ENCODE data around the gene SND1. TPM values are rescaled to one million over a fixed set of nuclear protein-coding genes. Genes with fewer than 3 reads are reported as not detected.
"Not testable (repeated sequence)": the region's sequence is repeated elsewhere in the genome, so short reads cannot be mapped to it uniquely, and the experiment has no call there.

Gene SND1
- total RNA-seq, 4 donors from 2014 or later, result 64.3 to 77.0 (median 70.4) TPM

DNA sequence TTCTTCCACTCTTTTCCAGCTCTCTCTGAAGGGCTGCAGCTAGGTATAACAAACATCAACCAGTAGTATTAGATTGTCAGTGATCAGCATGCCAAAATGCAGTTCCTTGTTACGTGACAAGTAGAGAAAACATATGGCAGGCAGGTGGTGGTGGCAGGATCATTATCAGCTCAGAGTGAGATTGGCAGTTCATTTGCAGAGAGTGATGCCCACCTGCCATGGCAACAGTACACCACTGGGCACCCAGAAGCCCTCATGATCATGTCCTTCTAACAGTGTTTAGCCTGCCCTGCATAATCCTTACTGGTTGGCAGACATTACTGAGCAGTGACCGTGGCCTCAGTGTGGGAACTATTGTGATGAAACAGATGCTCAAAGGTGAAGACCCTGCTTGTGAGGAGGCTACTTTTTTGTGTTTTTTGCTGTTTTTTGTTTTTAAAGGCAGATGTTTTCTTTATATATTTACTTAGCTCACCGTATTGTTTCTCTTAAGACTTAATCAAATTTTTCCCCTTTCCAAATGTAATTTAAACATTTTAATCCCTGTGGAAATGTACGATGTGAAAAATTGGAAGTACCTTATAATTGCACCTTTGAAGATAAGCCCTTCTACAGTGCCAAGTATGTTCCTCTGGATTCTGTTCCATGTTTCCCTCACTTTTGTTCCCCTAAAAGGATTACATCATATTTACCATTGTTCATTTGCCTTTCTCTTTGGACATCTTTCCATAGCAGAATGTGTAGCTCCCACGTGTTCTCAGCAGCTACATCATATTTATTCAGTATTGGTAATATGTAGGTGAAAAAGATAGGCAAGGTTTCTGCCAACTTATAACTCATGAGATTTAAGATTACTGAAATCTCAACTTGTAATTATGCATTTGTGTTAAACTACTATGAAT is 179.6 kb downstream of the SND1 start:
- TF ChIP-seq, protein P1, sequence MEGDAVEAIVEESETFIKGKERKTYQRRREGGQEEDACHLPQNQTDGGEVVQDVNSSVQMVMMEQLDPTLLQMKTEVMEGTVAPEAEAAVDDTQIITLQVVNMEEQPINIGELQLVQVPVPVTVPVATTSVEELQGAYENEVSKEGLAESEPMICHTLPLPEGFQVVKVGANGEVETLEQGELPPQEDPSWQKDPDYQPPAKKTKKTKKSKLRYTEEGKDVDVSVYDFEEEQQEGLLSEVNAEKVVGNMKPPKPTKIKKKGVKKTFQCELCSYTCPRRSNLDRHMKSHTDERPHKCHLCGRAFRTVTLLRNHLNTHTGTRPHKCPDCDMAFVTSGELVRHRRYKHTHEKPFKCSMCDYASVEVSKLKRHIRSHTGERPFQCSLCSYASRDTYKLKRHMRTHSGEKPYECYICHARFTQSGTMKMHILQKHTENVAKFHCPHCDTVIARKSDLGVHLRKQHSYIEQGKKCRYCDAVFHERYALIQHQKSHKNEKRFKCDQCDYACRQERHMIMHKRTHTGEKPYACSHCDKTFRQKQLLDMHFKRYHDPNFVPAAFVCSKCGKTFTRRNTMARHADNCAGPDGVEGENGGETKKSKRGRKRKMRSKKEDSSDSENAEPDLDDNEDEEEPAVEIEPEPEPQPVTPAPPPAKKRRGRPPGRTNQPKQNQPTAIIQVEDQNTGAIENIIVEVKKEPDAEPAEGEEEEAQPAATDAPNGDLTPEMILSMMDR (IDR thresholded peaks at IDR 0.05), result no peak
- no peak for TF ChIP-seq EP300 (IDR thresholded peaks at IDR 0.05; ENCODE audit: low read depth)
- TF ChIP-seq POLR2AphosphoS5 (IDR thresholded peaks at IDR 0.05), result no peak
- no peak for TF ChIP-seq POLR2A (IDR thresholded peaks at IDR 0.05)
- intact Hi-C loops (cut with DNase I; ENCODE audit: low total_unique reads), result loop anchor here (10.0 kb wide), 1 partner anchor 203 kb away; the partner anchor contains the start of gene LRRC4
- 82 to 91% methylated on average over 5 of the region's 5 CpGs for WGBS, 2 donors (ENCODE audit: low coverage in 1 of 2)

DNA sequence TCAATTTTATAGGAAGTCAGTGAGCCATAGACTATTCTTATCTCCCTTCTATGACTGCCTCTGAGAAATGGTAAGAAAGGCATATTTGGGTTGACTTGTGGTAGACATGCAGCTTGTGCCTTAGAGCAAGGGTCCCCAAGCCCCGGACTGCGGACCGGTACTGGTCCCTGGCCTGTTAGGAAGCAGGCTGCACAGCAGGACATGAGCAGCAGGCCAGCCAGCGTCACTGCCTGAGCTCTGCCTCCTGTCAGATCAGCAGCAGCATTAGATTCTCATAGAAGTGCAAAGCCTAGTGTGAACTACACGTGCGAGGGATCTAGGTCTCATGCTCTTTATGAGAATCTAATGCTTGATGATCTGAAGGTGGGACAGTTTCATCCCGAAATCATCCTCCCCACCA is 180.6 kb downstream of the SND1 start:
- Histone ChIP-seq H3K9me3 (peaks cover 0 to 4% of the 10 kb centered on the region in 2 donors), H3K27me3 (no peaks in the 10 kb centered on the region), H3K36me3 (no peaks in the 10 kb centered on the region), H3K27ac (no peak overlapping the region), H3K4me1 (no peaks in the 10 kb centered on the region), H3K4me3 (no peak overlapping the region)
- intact Hi-C loops (cut with DNase I; ENCODE audit: low total_unique reads), result loop anchor here (10.0 kb wide), 1 partner anchor 202 kb away; the partner anchor contains the start of gene LRRC4
- TF ChIP-seq, protein P1 (IDR thresholded peaks at IDR 0.05), result no peak
- no peak for TF ChIP-seq POLR2AphosphoS5 (IDR thresholded peaks at IDR 0.05)
- TF ChIP-seq POLR2A (IDR thresholded peaks at IDR 0.05), result no peak
- no peak for TF ChIP-seq EP300 (IDR thresholded peaks at IDR 0.05; ENCODE audit: low read depth)
- WGBS, 2 donors (ENCODE audit: low coverage in 1 of 2), result 94% methylated on average over 7 of the region's 7 CpGs; no CpG with 5 or more reads in 1 of the 2 donors
- in situ Hi-C loops (cut with MboI; ENCODE audit: low pct_ligation_motif_present in 1 of 4, low pct_unique_long_range_greater_than_20kb in 1 of 4, low sequenced_read_pairs in 3 of 4), result no loop called here
- DNase-seq, result no peak

More for the DNA sequence above, 179.6 kb downstream of the SND1 start:
- H3K9me3 ChIP-seq, result no peaks in the 10 kb centered on the region
- no peaks in the 10 kb centered on the region for H3K27me3 ChIP-seq
- H3K27ac ChIP-seq, result no peak overlapping the region
- in situ Hi-C loops (cut with MboI; ENCODE audit: low pct_ligation_motif_present in 1 of 4, low pct_unique_long_range_greater_than_20kb in 1 of 4, low sequenced_read_pairs in 3 of 4), result no loop called here
- no peak overlapping the region for H3K4me3 ChIP-seq
- H3K36me3 ChIP-seq, result no peaks in the 10 kb centered on the region
- no peak for DNase-seq
- no peaks in the 10 kb centered on the region for H3K4me1 ChIP-seq

DNA sequence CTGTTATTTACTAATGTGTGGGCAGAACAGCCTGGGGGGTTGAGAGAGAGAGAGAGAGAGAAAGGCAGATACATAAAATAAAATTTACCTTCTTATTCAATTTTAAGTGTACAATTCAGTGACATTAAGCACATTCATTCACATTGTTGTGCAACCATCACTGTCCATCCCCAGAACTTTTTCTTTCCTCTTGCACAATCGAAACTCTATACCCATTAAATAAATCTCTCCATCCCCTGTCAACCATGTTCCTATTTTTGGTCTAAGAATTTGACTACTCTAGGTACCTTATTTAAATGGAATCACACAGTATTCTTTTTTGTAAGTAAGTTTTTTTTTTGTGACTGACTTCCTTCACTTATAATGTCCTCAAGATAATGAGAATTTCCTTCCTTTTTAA is 181.6 kb downstream of the SND1 start:
- in situ Hi-C loops (cut with MboI; ENCODE audit: low pct_ligation_motif_present in 1 of 4, low pct_unique_long_range_greater_than_20kb in 1 of 4, low sequenced_read_pairs in 3 of 4), result no loop called here
- Histone ChIP-seq H3K9me3 (peaks cover 0 to 5% of the 10 kb centered on the region in 2 donors), H3K4me1 (no peaks in the 10 kb centered on the region), H3K4me3 (no peak overlapping the region), H3K27me3 (no peaks in the 10 kb centered on the region), H3K27ac (no peak overlapping the region), H3K36me3 (no peaks in the 10 kb centered on the region)
- WGBS, 2 donors (ENCODE audit: low coverage in 1 of 2), result 82 to 89% methylated on average over 1 of the region's 1 CpG
- TF ChIP-seq POLR2A (IDR thresholded peaks at IDR 0.05) (no peak), POLR2AphosphoS5 (IDR thresholded peaks at IDR 0.05) (no peak), EP300 (IDR thresholded peaks at IDR 0.05; ENCODE audit: low read depth) (no peak)
- TF ChIP-seq, protein P1 (IDR thresholded peaks at IDR 0.05), result no peak
- intact Hi-C loops (cut with DNase I; ENCODE audit: low total_unique reads), result loop anchor here (10.0 kb wide), 1 partner anchor 201 kb away; the partner anchor contains the start of gene LRRC4
- no peak for DNase-seq

DNA sequence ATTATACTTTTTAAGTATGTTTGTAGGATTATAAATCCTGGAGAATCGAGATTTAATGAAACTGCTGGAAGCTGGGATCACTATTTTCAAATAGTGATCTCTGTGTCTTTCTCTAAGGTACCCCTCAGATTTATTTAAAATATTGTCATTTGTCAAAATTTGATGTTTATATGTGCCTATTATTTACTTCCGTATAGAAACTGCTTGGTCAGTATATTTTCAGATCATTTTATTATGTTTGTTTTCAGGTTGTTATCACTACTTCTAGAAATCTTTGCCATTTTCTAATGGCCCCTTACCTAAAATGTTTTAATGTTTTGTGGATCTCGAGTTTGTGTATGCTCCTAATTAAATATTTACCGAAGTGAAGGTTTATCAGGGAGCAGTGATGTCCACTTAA is 183.7 kb downstream of the SND1 start:
- no peak overlapping the region for H3K4me3 ChIP-seq
- no peaks in the 10 kb centered on the region for H3K36me3 ChIP-seq
- DNase-seq, result no peak
- in situ Hi-C loops (cut with MboI; ENCODE audit: low pct_ligation_motif_present in 1 of 4, low pct_unique_long_range_greater_than_20kb in 1 of 4, low sequenced_read_pairs in 3 of 4), result no loop called here
- no peaks in the 10 kb centered on the region for H3K27me3 ChIP-seq
- H3K4me1 ChIP-seq, result no peaks in the 10 kb centered on the region
- peaks cover 0 to 5% of the 10 kb centered on the region in 2 donors for H3K9me3 ChIP-seq
- intact Hi-C loops (cut with DNase I; ENCODE audit: low total_unique reads), result loop anchor here (10.0 kb wide), 1 partner anchor 199 kb away; the partner anchor contains the start of gene LRRC4
- TF ChIP-seq EP300 (IDR thresholded peaks at IDR 0.05; ENCODE audit: low read depth) (no peak), POLR2A (IDR thresholded peaks at IDR 0.05) (no peak), POLR2AphosphoS5 (IDR thresholded peaks at IDR 0.05) (no peak)
- TF ChIP-seq, protein P1 (IDR thresholded peaks at IDR 0.05), result no peak
- no peak overlapping the region for H3K27ac ChIP-seq
- WGBS, 2 donors (ENCODE audit: low coverage in 1 of 2), result 82 to 93% methylated on average over 3 to 4 of the region's 4 CpGs

DNA sequence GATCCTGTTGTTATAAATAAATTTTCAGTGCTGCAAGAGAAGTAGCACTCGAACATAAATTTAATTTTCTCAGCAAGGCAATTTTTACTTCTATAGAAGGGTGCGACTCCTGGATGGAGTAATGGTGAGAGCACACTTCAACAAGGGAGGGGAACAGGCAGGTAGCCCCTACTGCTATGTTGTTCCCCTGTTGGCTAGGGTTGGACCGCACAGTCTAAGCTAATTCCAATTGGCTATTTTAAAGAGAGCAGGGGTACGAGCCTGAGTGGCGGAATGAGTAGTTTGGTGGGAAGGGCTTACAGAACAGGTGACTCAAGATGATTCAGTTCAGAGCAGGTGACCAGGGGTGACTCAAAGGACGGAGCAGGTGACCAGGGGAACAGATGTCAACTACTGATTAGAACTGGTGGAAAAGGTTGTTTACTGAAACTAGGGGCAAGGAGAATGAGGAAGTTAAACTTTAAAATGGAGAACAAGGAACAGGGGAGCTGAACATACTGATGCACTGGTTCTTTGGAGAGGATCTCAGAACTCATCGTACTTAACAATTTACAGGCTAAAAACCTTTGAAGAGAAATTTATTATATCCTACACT is 185.9 kb downstream of the SND1 start:
- WGBS, 2 donors (ENCODE audit: low coverage in 1 of 2), result 86 to 88% methylated on average over 6 to 7 of the region's 7 CpGs
- H3K27me3 ChIP-seq; DNase-seq; in situ Hi-C loops (cut with MboI; ENCODE audit: low pct_ligation_motif_present in 1 of 4, low pct_unique_long_range_greater_than_20kb in 1 of 4, low sequenced_read_pairs in 3 of 4); H3K4me1 ChIP-seq; H3K36me3 ChIP-seq; H3K4me3 ChIP-seq; H3K27ac ChIP-seq; H3K9me3 ChIP-seq: not testable (repeated sequence)
- intact Hi-C loops (cut with DNase I; ENCODE audit: low total_unique reads), result loop anchor here (10.0 kb wide), 1 partner anchor 197 kb away; the partner anchor contains the start of gene LRRC4

Measured in transverse colon (tissue), 4 donors.